ES-I3 (cell line): ENCODE data around the gene POFUT1.

Experiments
- H3K36me3 ChIP-seq: 2 replicates; pipeline ENCODE4 v1.6.1; 2013; ENCODE audit warnings: mild to moderate bottlenecking, low read length, control low read depth, moderate library complexity; ENCODE audit not compliant: insufficient read depth
- H3K4me1 ChIP-seq: 2 replicates; pipeline ENCODE4 v1.6.1; 2013; ENCODE audit warnings: mild to moderate bottlenecking, control low read depth, low read length; ENCODE audit not compliant: insufficient read depth
- H3K9ac ChIP-seq: 2 replicates; pipeline ENCODE4 v1.6.1; 2013; ENCODE audit warnings: low read depth, mild to moderate bottlenecking, low read length, moderate library complexity
- H3K9me3 ChIP-seq: 2 replicates; pipeline ENCODE4 v1.6.1; 2013; ENCODE audit warnings: mild to moderate bottlenecking, low read length, moderate library complexity; ENCODE audit not compliant: control insufficient read depth, insufficient read depth

POFUT1 gene

GRCh38 chr20:32208499-32209154 is 947 bp downstream of the POFUT1 start:
- Histone ChIP-seq H3K9ac (peak overlapping the region; percentile 85), H3K4me1 (peaks cover 18% of the 10 kb centered on the region), H3K9me3 (no peaks in the 10 kb centered on the region), H3K36me3 (peaks cover 8% of the 10 kb centered on the region; the same call in 1 of the 2 replicates)

GRCh38 chr20:32209850-32210605 is 2.3 kb downstream of the POFUT1 start:
- Histone ChIP-seq H3K9ac (no peak overlapping the region), H3K9me3 (no peaks in the 10 kb centered on the region), H3K36me3 (peaks cover 8% of the 10 kb centered on the region; the same call in 1 of the 2 replicates), H3K4me1 (peaks cover 12% of the 10 kb centered on the region)

GRCh38 chr20:32213870-32214269 is 6.2 kb downstream of the POFUT1 start:
- no peaks in the 10 kb centered on the region for H3K9me3 ChIP-seq
- no peak overlapping the region for H3K9ac ChIP-seq
- H3K36me3 ChIP-seq = peaks cover 24% of the 10 kb centered on the region
- no peaks in the 10 kb centered on the region for H3K4me1 ChIP-seq

- H3K36me3 ChIP-seq = peaks cover 26% of the 10 kb centered on the region
- no peaks in the 10 kb centered on the region for H3K4me1 ChIP-seq
Observed at GRCh38 chr20:32215147-32215546, 7.5 kb downstream of the POFUT1 start.

GRCh38 chr20:32215729-32216128 is 8.0 kb downstream of the POFUT1 start:
- peaks cover 26% of the 10 kb centered on the region for H3K36me3 ChIP-seq
- no peaks in the 10 kb centered on the region for H3K4me1 ChIP-seq
- no peaks in the 10 kb centered on the region for H3K9me3 ChIP-seq
- no peak overlapping the region for H3K9ac ChIP-seq

More at GRCh38 chr20:32215147-32215546, 7.5 kb downstream of the POFUT1 start:
- Histone ChIP-seq H3K9me3 (no peaks in the 10 kb centered on the region), H3K9ac (no peak overlapping the region)

GRCh38 chr20:32216179-32217142 is 8.8 kb downstream of the POFUT1 start:
- no peaks in the 10 kb centered on the region for H3K9me3 ChIP-seq
- H3K36me3 ChIP-seq = peaks cover 27% of the 10 kb centered on the region
- H3K4me1 ChIP-seq = no peaks in the 10 kb centered on the region
- no peak overlapping the region for H3K9ac ChIP-seq

- Histone ChIP-seq H3K9me3 (no peaks in the 10 kb centered on the region), H3K4me1 (no peaks in the 10 kb centered on the region), H3K36me3 (peaks cover 28% of the 10 kb centered on the region), H3K9ac (no peak overlapping the region)
Observed at GRCh38 chr20:32218156-32218900, 10.6 kb downstream of the POFUT1 start.

GRCh38 chr20:32224463-32224862 is 16.8 kb downstream of the POFUT1 start:
- peaks cover 21% of the 10 kb centered on the region for H3K36me3 ChIP-seq
- H3K9ac ChIP-seq = no peak overlapping the region
- no peaks in the 10 kb centered on the region for H3K4me1 ChIP-seq
- no peaks in the 10 kb centered on the region for H3K9me3 ChIP-seq

- H3K9ac ChIP-seq = no peak overlapping the region
- peaks cover 19% of the 10 kb centered on the region for H3K36me3 ChIP-seq
- H3K9me3 ChIP-seq = no peaks in the 10 kb centered on the region
- no peaks in the 10 kb centered on the region for H3K4me1 ChIP-seq
Observed at GRCh38 chr20:32226391-32226790, 18.7 kb downstream of the POFUT1 start.

- H3K9ac ChIP-seq = no peak overlapping the region
- H3K4me1 ChIP-seq = no peaks in the 10 kb centered on the region
- H3K36me3 ChIP-seq = peaks cover 19% of the 10 kb centered on the region
- H3K9me3 ChIP-seq = no peaks in the 10 kb centered on the region
Observed at GRCh38 chr20:32227306-32227705, 19.6 kb downstream of the POFUT1 start.

GRCh38 chr20:32227744-32228688 is 20.3 kb downstream of the POFUT1 start:
- peaks cover 25% of the 10 kb centered on the region for H3K36me3 ChIP-seq

GRCh38 chr20:32229251-32229747 is 21.6 kb downstream of the POFUT1 start:
- Histone ChIP-seq H3K9me3 (no peaks in the 10 kb centered on the region), H3K4me1 (no peaks in the 10 kb centered on the region), H3K36me3 (peaks cover 18% of the 10 kb centered on the region), H3K9ac (no peak overlapping the region)

More at GRCh38 chr20:32227744-32228688, 20.3 kb downstream of the POFUT1 start:
- Histone ChIP-seq H3K9ac (no peak overlapping the region), H3K9me3 (no peaks in the 10 kb centered on the region), H3K4me1 (no peaks in the 10 kb centered on the region)

GRCh38 chr20:32230707-32231106 is 23.0 kb downstream of the POFUT1 start:
- Histone ChIP-seq H3K9ac (no peak overlapping the region), H3K36me3 (peaks cover 18% of the 10 kb centered on the region), H3K4me1 (no peaks in the 10 kb centered on the region)

More at GRCh38 chr20:32230707-32231106, 23.0 kb downstream of the POFUT1 start:
- H3K9me3 ChIP-seq = no peaks in the 10 kb centered on the region
